ENCODE measurements around the gene SUCLG2.
A peak's percentile ranks its signal among the peaks of the same experiment; 100 is the strongest.

The SUCLG2 gene

GRCh38 chr3:67678665-67679064 lies 24.3 kb upstream of the SUCLG2 start:
- Histone ChIP-seq H3K27ac (ENCODE audit: low read length) (no peak overlapping the region), H3K36me3 (ENCODE audit: control insufficient read depth, low read depth, low read length) (no peaks in the 10 kb centered on the region), H3K4me3 (ENCODE audit: low read length) (no peak overlapping the region)

GRCh38 chr3:67674055-67674454 lies 19.6 kb upstream of the SUCLG2 start:
- Histone ChIP-seq H3K4me3 (ENCODE audit: low read length) (no peak overlapping the region), H3K9ac (ENCODE audit: low read length) (no peak overlapping the region), H3K9me3 (ENCODE audit: control insufficient read depth, low read depth, low read length) (no peaks in the 10 kb centered on the region), H3K27me3 (ENCODE audit: control insufficient read depth, insufficient read depth, low read length) (no peaks in the 10 kb centered on the region), H3K36me3 (ENCODE audit: control insufficient read depth, low read depth, low read length) (no peaks in the 10 kb centered on the region), H3K27ac (ENCODE audit: low read length) (no peak overlapping the region), H3K4me1 (ENCODE audit: control insufficient read depth, low read depth, low read length) (no peaks in the 10 kb centered on the region)

More at GRCh38 chr3:67678665-67679064, 24.3 kb upstream of the SUCLG2 start:
- Histone ChIP-seq H3K27me3 (ENCODE audit: control insufficient read depth, insufficient read depth, low read length) (no peaks in the 10 kb centered on the region), H3K4me1 (ENCODE audit: control insufficient read depth, low read depth, low read length) (no peaks in the 10 kb centered on the region), H3K9me3 (ENCODE audit: control insufficient read depth, low read depth, low read length) (no peaks in the 10 kb centered on the region), H3K9ac (ENCODE audit: low read length) (no peak overlapping the region)

- Histone ChIP-seq H3K4me3 (ENCODE audit: low read length) (no peak overlapping the region), H3K27ac (ENCODE audit: low read length) (no peak overlapping the region), H3K9ac (ENCODE audit: low read length) (no peak overlapping the region), H3K27me3 (ENCODE audit: control insufficient read depth, insufficient read depth, low read length) (no peaks in the 10 kb centered on the region), H3K9me3 (ENCODE audit: control insufficient read depth, low read depth, low read length) (no peaks in the 10 kb centered on the region), H3K36me3 (ENCODE audit: control insufficient read depth, low read depth, low read length) (no peaks in the 10 kb centered on the region), H3K4me1 (ENCODE audit: control insufficient read depth, low read depth, low read length) (no peaks in the 10 kb centered on the region)
Observed at GRCh38 chr3:67662733-67663132, 8.3 kb upstream of the SUCLG2 start.

GRCh38 chr3:67661089-67661488 lies 6.7 kb upstream of the SUCLG2 start:
- H3K4me3 ChIP-seq (ENCODE audit: low read length), result no peak overlapping the region
- H3K9me3 ChIP-seq (ENCODE audit: control insufficient read depth, low read depth, low read length), result no peaks in the 10 kb centered on the region
- no peaks in the 10 kb centered on the region for H3K27me3 ChIP-seq (ENCODE audit: control insufficient read depth, insufficient read depth, low read length)
- H3K9ac ChIP-seq (ENCODE audit: low read length), result no peak overlapping the region
- H3K36me3 ChIP-seq (ENCODE audit: control insufficient read depth, low read depth, low read length), result no peaks in the 10 kb centered on the region
- H3K4me1 ChIP-seq (ENCODE audit: control insufficient read depth, low read depth, low read length), result no peaks in the 10 kb centered on the region
- no peak overlapping the region for H3K27ac ChIP-seq (ENCODE audit: low read length)

- Histone ChIP-seq H3K36me3 (ENCODE audit: control insufficient read depth, low read depth, low read length) (no peaks in the 10 kb centered on the region), H3K9ac (ENCODE audit: low read length) (no peak overlapping the region), H3K4me1 (ENCODE audit: control insufficient read depth, low read depth, low read length) (no peaks in the 10 kb centered on the region), H3K27me3 (ENCODE audit: control insufficient read depth, insufficient read depth, low read length) (no peaks in the 10 kb centered on the region), H3K27ac (ENCODE audit: low read length) (no peak overlapping the region), H3K4me3 (ENCODE audit: low read length) (no peak overlapping the region), H3K9me3 (ENCODE audit: control insufficient read depth, low read depth, low read length) (no peaks in the 10 kb centered on the region)
Observed at GRCh38 chr3:67657192-67657591, 2.8 kb upstream of the SUCLG2 start.

- H3K27ac ChIP-seq (ENCODE audit: low read length), result no peak overlapping the region
- H3K4me3 ChIP-seq (ENCODE audit: low read length), result no peak overlapping the region
- H3K9me3 ChIP-seq (ENCODE audit: control insufficient read depth, low read depth, low read length), result no peaks in the 10 kb centered on the region
- H3K9ac ChIP-seq (ENCODE audit: low read length), result no peak overlapping the region
- H3K4me1 ChIP-seq (ENCODE audit: control insufficient read depth, low read depth, low read length), result no peaks in the 10 kb centered on the region
- no peaks in the 10 kb centered on the region for H3K27me3 ChIP-seq (ENCODE audit: control insufficient read depth, insufficient read depth, low read length)
- no peaks in the 10 kb centered on the region for H3K36me3 ChIP-seq (ENCODE audit: control insufficient read depth, low read depth, low read length)
Observed at GRCh38 chr3:67656614-67657013, 2.2 kb upstream of the SUCLG2 start.

GRCh38 chr3:67655364-67656121 lies 1.1 kb upstream of the SUCLG2 start:
- H3K4me3 ChIP-seq (ENCODE audit: low read length), result no peak overlapping the region
- H3K27ac ChIP-seq (ENCODE audit: low read length), result no peak overlapping the region
- H3K4me1 ChIP-seq (ENCODE audit: control insufficient read depth, low read depth, low read length), result no peaks in the 10 kb centered on the region
- no peak overlapping the region for H3K9ac ChIP-seq (ENCODE audit: low read length)
- H3K9me3 ChIP-seq (ENCODE audit: control insufficient read depth, low read depth, low read length), result no peaks in the 10 kb centered on the region
- H3K36me3 ChIP-seq (ENCODE audit: control insufficient read depth, low read depth, low read length), result no peaks in the 10 kb centered on the region
- H3K27me3 ChIP-seq (ENCODE audit: control insufficient read depth, insufficient read depth, low read length), result no peaks in the 10 kb centered on the region

- Histone ChIP-seq H3K4me3 (ENCODE audit: low read length) (peak overlapping the region; percentile 60), H3K9me3 (ENCODE audit: control insufficient read depth, low read depth, low read length) (no peaks in the 10 kb centered on the region), H3K36me3 (ENCODE audit: control insufficient read depth, low read depth, low read length) (no peaks in the 10 kb centered on the region), H3K4me1 (ENCODE audit: control insufficient read depth, low read depth, low read length) (no peaks in the 10 kb centered on the region), H3K27me3 (ENCODE audit: control insufficient read depth, insufficient read depth, low read length) (no peaks in the 10 kb centered on the region), H3K9ac (ENCODE audit: low read length) (peak overlapping the region; percentile 76), H3K27ac (ENCODE audit: low read length) (no peak overlapping the region)
Observed at GRCh38 chr3:67654844-67655177, 399 bp upstream of the SUCLG2 start.

- no peaks in the 10 kb centered on the region for H3K36me3 ChIP-seq (ENCODE audit: control insufficient read depth, low read depth, low read length)
- H3K27me3 ChIP-seq (ENCODE audit: control insufficient read depth, insufficient read depth, low read length), result no peaks in the 10 kb centered on the region
- no peaks in the 10 kb centered on the region for H3K9me3 ChIP-seq (ENCODE audit: control insufficient read depth, low read depth, low read length)
- no peak overlapping the region for H3K27ac ChIP-seq (ENCODE audit: low read length)
- H3K4me3 ChIP-seq (ENCODE audit: low read length), result peak overlapping the region; percentile 60
- H3K4me1 ChIP-seq (ENCODE audit: control insufficient read depth, low read depth, low read length), result no peaks in the 10 kb centered on the region
- peak overlapping the region; percentile 76 for H3K9ac ChIP-seq (ENCODE audit: low read length)
Observed at GRCh38 chr3:67653425-67654098, 850 bp downstream of the SUCLG2 start.

GRCh38 chr3:67650084-67650483 lies 4.3 kb downstream of the SUCLG2 start:
- Histone ChIP-seq H3K4me3 (ENCODE audit: low read length) (no peak overlapping the region), H3K27me3 (ENCODE audit: control insufficient read depth, insufficient read depth, low read length) (no peaks in the 10 kb centered on the region), H3K4me1 (ENCODE audit: control insufficient read depth, low read depth, low read length) (no peaks in the 10 kb centered on the region), H3K36me3 (ENCODE audit: control insufficient read depth, low read depth, low read length) (no peaks in the 10 kb centered on the region), H3K9ac (ENCODE audit: low read length) (no peak overlapping the region), H3K9me3 (ENCODE audit: control insufficient read depth, low read depth, low read length) (no peaks in the 10 kb centered on the region), H3K27ac (ENCODE audit: low read length) (no peak overlapping the region)

- H3K9me3 ChIP-seq (ENCODE audit: control insufficient read depth, low read depth, low read length), result no peaks in the 10 kb centered on the region
- no peak overlapping the region for H3K4me3 ChIP-seq (ENCODE audit: low read length)
- no peaks in the 10 kb centered on the region for H3K36me3 ChIP-seq (ENCODE audit: control insufficient read depth, low read depth, low read length)
- H3K27me3 ChIP-seq (ENCODE audit: control insufficient read depth, insufficient read depth, low read length), result no peaks in the 10 kb centered on the region
- no peaks in the 10 kb centered on the region for H3K4me1 ChIP-seq (ENCODE audit: control insufficient read depth, low read depth, low read length)
- H3K27ac ChIP-seq (ENCODE audit: low read length), result no peak overlapping the region
- no peak overlapping the region for H3K9ac ChIP-seq (ENCODE audit: low read length)
Observed at GRCh38 chr3:67649681-67650080, 4.7 kb downstream of the SUCLG2 start.

- no peak overlapping the region for H3K4me3 ChIP-seq (ENCODE audit: low read length)
- H3K9ac ChIP-seq (ENCODE audit: low read length), result no peak overlapping the region
- H3K4me1 ChIP-seq (ENCODE audit: control insufficient read depth, low read depth, low read length), result no peaks in the 10 kb centered on the region
- no peaks in the 10 kb centered on the region for H3K36me3 ChIP-seq (ENCODE audit: control insufficient read depth, low read depth, low read length)
- no peak overlapping the region for H3K27ac ChIP-seq (ENCODE audit: low read length)
- H3K27me3 ChIP-seq (ENCODE audit: control insufficient read depth, insufficient read depth, low read length), result no peaks in the 10 kb centered on the region
- H3K9me3 ChIP-seq (ENCODE audit: control insufficient read depth, low read depth, low read length), result no peaks in the 10 kb centered on the region
Observed at GRCh38 chr3:67648701-67649100, 5.7 kb downstream of the SUCLG2 start.
